Measurements from ENCODE around the gene ANTKMT.

Gene ANTKMT

GRCh38 chr16:749010-749409 is 28.1 kb downstream of the ANTKMT start:
- Histone ChIP-seq H3K4me2 (ENCODE audit: low read depth, low read length, poor library complexity, severe bottlenecking) (no peak overlapping the region), H4K20me1 (ENCODE audit: insufficient read depth, low read length, poor library complexity, severe bottlenecking) (no peaks in the 10 kb centered on the region), H3K9ac (ENCODE audit: low read depth, low read length, poor library complexity, severe bottlenecking) (no peak overlapping the region), H3K27me3 (ENCODE audit: insufficient read depth, low read length, poor library complexity, severe bottlenecking) (no peaks in the 10 kb centered on the region), H3K9me2 (replicated peaks; ENCODE audit: low read depth, low read length) (no peaks in the 10 kb centered on the region), H3K4me1 (ENCODE audit: insufficient read depth, low read length, poor library complexity, severe bottlenecking) (no peaks in the 10 kb centered on the region), H3K4me3 (ENCODE audit: low read length, poor library complexity, severe bottlenecking) (no peak overlapping the region), H3K36me3 (ENCODE audit: insufficient read depth, low read length) (no peaks in the 10 kb centered on the region), H3K9me3 (ENCODE audit: insufficient read depth, low read depth, low read length) (no peaks in the 10 kb centered on the region), H3K79me2 (ENCODE audit: insufficient read depth, low read length) (no peaks in the 10 kb centered on the region), H2AFZ (ENCODE audit: low read length) (no peak overlapping the region), H3F3A (ENCODE audit: low read depth) (no peaks in the 10 kb centered on the region)
- TF ChIP-seq EZH2phosphoT487 (IDR thresholded peaks at IDR 0.05; ENCODE audit: borderline replicate concordance) (no peak), CTCF (conservative IDR thresholded peaks at IDR 0.05; ENCODE audit: low read length) (no peak)

- H3F3A ChIP-seq (ENCODE audit: low read depth): no peaks in the 10 kb centered on the region
- H3K9me3 ChIP-seq (ENCODE audit: insufficient read depth, low read depth, low read length): no peaks in the 10 kb centered on the region
- no peak overlapping the region for H3K4me2 ChIP-seq (ENCODE audit: low read depth, low read length, poor library complexity, severe bottlenecking)
- H3K79me2 ChIP-seq (ENCODE audit: insufficient read depth, low read length): no peaks in the 10 kb centered on the region
- TF ChIP-seq EZH2phosphoT487 (IDR thresholded peaks at IDR 0.05; ENCODE audit: borderline replicate concordance) (no peak), CTCF (conservative IDR thresholded peaks at IDR 0.05; ENCODE audit: low read length) (no peak)
- H4K20me1 ChIP-seq (ENCODE audit: insufficient read depth, low read length, poor library complexity, severe bottlenecking): no peaks in the 10 kb centered on the region
- no peaks in the 10 kb centered on the region for H3K27me3 ChIP-seq (ENCODE audit: insufficient read depth, low read length, poor library complexity, severe bottlenecking)
- H3K4me1 ChIP-seq (ENCODE audit: insufficient read depth, low read length, poor library complexity, severe bottlenecking): no peaks in the 10 kb centered on the region
- H3K9ac ChIP-seq (ENCODE audit: low read depth, low read length, poor library complexity, severe bottlenecking): no peak overlapping the region
- H3K9me2 ChIP-seq (replicated peaks; ENCODE audit: low read depth, low read length): no peaks in the 10 kb centered on the region
- no peak overlapping the region for H3K4me3 ChIP-seq (ENCODE audit: low read length, poor library complexity, severe bottlenecking)
- no peak overlapping the region for H2AFZ ChIP-seq (ENCODE audit: low read length)
- no peaks in the 10 kb centered on the region for H3K36me3 ChIP-seq (ENCODE audit: insufficient read depth, low read length)
Measured at GRCh38 chr16:750485-750884, 29.5 kb downstream of the ANTKMT start.

GRCh38 chr16:751152-752006 is 30.4 kb downstream of the ANTKMT start:
- H3K9me3 ChIP-seq (ENCODE audit: insufficient read depth, low read depth, low read length): no peaks in the 10 kb centered on the region
- H3F3A ChIP-seq (ENCODE audit: low read depth): no peaks in the 10 kb centered on the region
- no peaks in the 10 kb centered on the region for H3K36me3 ChIP-seq (ENCODE audit: insufficient read depth, low read length)
- no peak overlapping the region for H2AFZ ChIP-seq (ENCODE audit: low read length)
- TF ChIP-seq EZH2phosphoT487 (IDR thresholded peaks at IDR 0.05; ENCODE audit: borderline replicate concordance) (no peak), CTCF (conservative IDR thresholded peaks at IDR 0.05; ENCODE audit: low read length) (no peak)
- H3K4me2 ChIP-seq (ENCODE audit: low read depth, low read length, poor library complexity, severe bottlenecking): no peak overlapping the region
- no peaks in the 10 kb centered on the region for H3K4me1 ChIP-seq (ENCODE audit: insufficient read depth, low read length, poor library complexity, severe bottlenecking)
- no peak overlapping the region for H3K4me3 ChIP-seq (ENCODE audit: low read length, poor library complexity, severe bottlenecking)
- no peaks in the 10 kb centered on the region for H3K9me2 ChIP-seq (replicated peaks; ENCODE audit: low read depth, low read length)
- H4K20me1 ChIP-seq (ENCODE audit: insufficient read depth, low read length, poor library complexity, severe bottlenecking): no peaks in the 10 kb centered on the region
- H3K27me3 ChIP-seq (ENCODE audit: insufficient read depth, low read length, poor library complexity, severe bottlenecking): no peaks in the 10 kb centered on the region
- no peaks in the 10 kb centered on the region for H3K79me2 ChIP-seq (ENCODE audit: insufficient read depth, low read length)
- H3K9ac ChIP-seq (ENCODE audit: low read depth, low read length, poor library complexity, severe bottlenecking): no peak overlapping the region
